GM19324 (cell line): ENCODE data around the gene MFAP5.
A peak's percentile ranks its signal among the peaks of the same experiment; 100 is the strongest.
"Not testable (repeated sequence)": the region's sequence is repeated elsewhere in the genome, so short reads cannot be mapped to it uniquely, and the experiment has no call there.

Experiments used
- ATAC-seq: cut with Tn5 transposase; IDR thresholded peaks from one replicate; pipeline ENCODE4 v1.9.1; 2021; ENCODE audit warnings: mild to moderate bottlenecking, moderate library complexity; ENCODE audit not compliant: unreplicated experiment, low FRiP score

The MFAP5 gene

GRCh38 chr12:8635342-8636006 is 27.2 kb downstream of the MFAP5 start:
- ATAC-seq: not testable (repeated sequence)

GRCh38 chr12:8630131-8630530 is 32.5 kb downstream of the MFAP5 start:
- no peak for ATAC-seq

GRCh38 chr12:8629486-8630033 is 33.1 kb downstream of the MFAP5 start:
- peak; percentile 84 for ATAC-seq

- ATAC-seq: no peak
Measured at GRCh38 chr12:8628731-8629130, 33.9 kb downstream of the MFAP5 start.

GRCh38 chr12:8624750-8625149 is 37.9 kb downstream of the MFAP5 start:
- ATAC-seq: not testable (repeated sequence)

- ATAC-seq: no peak
Measured at GRCh38 chr12:8622646-8623045, 40.0 kb downstream of the MFAP5 start.

GRCh38 chr12:8615206-8615605 is 47.4 kb downstream of the MFAP5 start:
- ATAC-seq: no peak

GRCh38 chr12:8613881-8614280 is 48.7 kb downstream of the MFAP5 start:
- not testable (repeated sequence) for ATAC-seq

- ATAC-seq: no peak
Measured at GRCh38 chr12:8612629-8613028, 50.0 kb downstream of the MFAP5 start, which contains the start of gene AICDA. Gene AICDA (minus strand): TSS chr12:8612859. CDS start chr12:8612767, 92 bp downstream.

- ATAC-seq: no peak
Measured at GRCh38 chr12:8609061-8609570, 53.5 kb downstream of the MFAP5 start.

- no peak for ATAC-seq
Measured at GRCh38 chr12:8606890-8607289, 55.7 kb downstream of the MFAP5 start.

- no peak for ATAC-seq
Measured at GRCh38 chr12:8605057-8605456, 57.6 kb downstream of the MFAP5 start.

GRCh38 chr12:8603856-8604255 is 58.8 kb downstream of the MFAP5 start:
- no peak for ATAC-seq

- ATAC-seq: no peak
Measured at GRCh38 chr12:8603286-8603685, 59.3 kb downstream of the MFAP5 start.

- no peak for ATAC-seq
Measured at GRCh38 chr12:8596561-8596960, 66.1 kb downstream of the MFAP5 start.
